HG02610 (cell line): ENCODE results near the gene ALK.

ENCODE experiments used
- ATAC-seq: cut with Tn5 transposase; IDR thresholded peaks from one replicate; pipeline ENCODE4 v1.9.1; 2021; ENCODE audit warnings: mild to moderate bottlenecking, moderate library complexity; ENCODE audit not compliant: unreplicated experiment

The ALK gene

DNA sequence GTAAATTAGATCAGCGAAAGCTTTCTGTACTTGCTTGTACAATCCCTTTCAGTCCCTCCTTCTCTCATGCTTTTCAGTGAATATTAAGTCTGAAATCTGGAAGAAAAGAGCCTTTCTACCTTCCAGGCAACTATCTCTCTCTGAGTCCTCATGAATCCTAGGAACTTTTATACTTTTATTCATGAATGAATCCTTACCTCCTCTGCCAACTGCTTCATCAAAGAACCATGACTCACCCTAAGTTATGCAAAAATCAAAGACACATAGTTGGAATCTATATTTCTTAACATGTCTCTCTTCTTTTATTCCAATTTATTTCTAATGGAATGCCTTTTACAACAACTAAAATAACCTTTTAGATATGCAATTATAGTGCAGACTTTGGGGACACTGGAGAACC, 412.0 kb downstream of the ALK start:
- ATAC-seq: no peak

DNA sequence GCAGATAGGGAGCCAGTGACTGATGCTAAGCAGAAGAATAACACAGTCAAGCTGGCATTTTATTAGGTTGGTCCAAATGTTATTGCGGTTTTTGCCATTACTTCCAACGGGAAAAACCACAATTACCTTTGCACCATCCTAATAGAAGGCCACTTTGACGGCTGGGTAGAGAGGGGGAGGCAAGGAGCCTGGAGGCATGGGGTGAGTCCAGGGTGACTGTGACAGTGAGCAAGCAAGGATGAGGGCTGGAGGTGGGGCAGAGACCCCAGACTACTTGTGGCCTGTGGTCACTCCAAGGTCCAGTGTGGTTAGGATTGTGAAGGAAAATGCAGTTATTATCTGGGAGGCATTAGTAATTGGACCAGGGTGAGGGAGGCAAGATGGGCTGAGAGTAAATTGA, 416.6 kb downstream of the ALK start:
- no peak for ATAC-seq

DNA sequence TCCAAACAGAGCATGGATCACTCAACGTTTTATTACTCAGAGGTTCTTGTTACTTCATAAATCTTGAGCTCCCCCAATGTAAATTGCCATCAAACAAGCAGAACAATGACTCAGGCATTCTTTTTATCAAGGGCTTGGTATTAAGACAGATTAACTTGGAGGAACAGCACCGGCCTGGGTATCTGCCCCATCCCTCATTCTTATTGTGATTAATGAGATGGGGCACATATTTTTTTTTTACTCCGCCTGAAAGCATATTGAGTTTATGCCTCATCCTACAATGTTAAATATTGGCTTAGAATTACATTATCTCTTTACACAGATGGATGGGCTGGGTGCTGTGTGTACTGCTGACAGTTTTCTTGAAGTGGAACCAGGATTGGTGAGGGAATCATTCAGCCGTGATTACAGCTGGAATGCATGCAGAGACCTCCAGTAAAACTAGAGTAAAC, 418.9 kb downstream of the ALK start:
- ATAC-seq: no peak

DNA sequence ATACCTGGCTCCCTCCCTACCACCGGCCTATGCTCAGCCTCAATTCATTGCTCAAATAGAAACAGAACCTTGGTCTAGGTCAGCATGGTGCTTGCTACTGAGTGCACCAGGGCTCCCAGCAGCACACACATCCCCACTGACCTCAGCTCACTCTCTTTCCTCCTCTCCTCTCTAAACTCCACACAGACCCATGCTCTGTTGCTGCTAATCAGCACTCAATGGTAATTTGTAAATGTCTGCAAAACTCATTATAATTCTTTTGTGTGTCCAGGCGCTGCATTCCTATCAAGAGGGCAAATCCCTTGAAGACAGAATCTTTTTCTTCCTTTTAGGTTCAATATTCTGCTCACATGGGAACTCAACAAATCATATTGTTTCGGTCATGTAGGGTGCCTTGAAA, 424.0 kb downstream of the ALK start:
- no peak for ATAC-seq

DNA sequence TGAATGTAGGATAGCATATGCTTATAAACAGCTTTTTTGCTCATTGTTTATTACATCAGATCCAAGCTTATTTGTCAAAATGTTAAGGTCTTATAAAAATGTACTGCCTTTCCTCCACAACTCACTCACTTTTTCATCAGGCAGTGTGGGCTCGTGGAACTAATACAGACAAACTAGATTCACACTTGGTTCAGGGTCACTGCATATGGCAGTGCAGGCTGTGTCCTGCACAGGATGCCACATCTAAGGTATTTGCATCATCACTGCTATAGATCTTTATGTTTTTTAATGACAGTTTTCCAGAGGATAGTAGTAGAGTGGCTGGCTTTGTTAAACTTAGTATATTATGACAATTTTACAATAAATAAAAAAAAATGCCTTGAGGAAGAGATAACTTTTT, 425.2 kb downstream of the ALK start:
- no peak for ATAC-seq

DNA sequence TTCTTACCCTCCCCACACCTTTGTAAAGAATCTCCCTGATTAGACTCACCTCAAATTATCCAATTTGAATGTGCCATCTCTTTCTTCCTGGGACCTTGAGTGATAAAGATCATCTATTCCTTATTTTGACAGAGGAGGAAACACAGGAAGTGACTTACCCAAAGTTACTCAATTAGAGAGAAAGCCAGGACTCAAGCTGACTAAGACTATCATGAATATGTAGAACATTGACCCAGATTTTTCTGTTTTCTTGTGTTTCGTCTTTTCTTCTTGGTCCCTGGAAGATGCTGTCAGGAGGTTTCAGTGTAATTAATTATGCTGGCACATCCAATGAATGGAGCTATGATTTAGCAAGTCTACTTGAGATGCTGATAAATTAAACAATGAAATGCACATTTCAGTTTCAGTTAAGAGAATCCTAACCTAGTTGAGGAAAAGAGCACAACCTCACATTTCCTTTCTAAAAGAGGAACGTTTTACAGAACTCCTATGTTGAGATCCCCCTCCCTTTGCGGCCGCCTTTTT, 425.8 kb downstream of the ALK start:
- no peak for ATAC-seq

DNA sequence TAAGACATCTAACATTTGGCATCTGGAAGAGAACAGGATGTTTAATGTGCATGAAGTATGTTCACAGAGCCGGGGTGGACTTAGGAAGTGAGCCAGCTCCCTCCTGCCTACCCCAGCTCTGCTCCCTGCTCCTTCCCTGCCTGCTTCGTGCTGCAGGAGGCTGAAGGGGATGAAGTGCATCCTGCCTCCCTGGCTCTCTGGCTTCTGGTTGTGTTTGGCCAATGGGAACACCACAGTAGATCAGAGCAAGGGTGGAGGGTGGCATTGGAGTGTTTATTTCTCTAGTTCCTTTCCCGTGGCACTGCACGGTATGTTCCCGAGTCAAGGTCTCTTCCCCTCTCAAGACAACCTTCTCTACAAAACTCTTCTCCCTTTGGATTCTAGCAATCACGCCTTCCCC, 426.3 kb downstream of the ALK start:
- ATAC-seq: no peak

DNA sequence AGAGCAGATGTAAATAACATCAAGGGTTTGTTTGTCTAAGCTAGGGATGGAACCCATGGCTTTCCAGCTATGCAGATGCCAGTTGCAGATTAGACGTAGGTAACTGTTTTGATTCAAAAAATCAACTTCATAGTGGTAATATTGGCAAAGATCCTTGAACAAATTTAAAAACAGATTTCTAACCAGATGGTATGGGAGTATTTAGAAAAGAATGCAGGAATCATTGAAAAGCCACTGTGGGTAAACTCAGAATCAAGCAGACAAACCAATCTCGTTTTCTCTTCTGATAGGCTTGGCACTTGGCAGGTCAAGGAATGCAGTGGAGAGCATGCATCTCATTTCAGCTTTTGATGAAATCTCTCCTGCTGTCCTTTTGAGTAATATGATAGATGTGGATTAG, 428.7 kb downstream of the ALK start:
- ATAC-seq: no peak

DNA sequence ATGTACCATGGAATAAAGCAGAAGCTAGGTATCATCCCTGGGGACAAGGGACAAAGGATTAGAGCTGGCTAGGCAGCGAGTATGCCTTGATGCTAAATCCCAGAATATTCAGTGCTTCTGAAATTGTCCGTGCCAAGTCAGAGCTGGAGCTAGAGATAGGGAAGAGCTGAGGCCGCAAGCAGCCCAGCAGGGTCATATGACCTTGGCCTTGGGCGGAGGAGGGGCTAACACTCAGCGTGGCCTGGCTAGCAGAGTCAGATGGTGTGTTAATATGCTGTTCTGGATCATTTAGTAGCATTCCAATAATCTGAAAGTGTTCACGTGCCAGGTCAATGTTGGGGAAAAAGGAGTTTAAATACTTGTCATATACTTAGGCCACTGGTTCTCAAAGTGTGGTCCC, 431.3 kb downstream of the ALK start:
- ATAC-seq: no peak

DNA sequence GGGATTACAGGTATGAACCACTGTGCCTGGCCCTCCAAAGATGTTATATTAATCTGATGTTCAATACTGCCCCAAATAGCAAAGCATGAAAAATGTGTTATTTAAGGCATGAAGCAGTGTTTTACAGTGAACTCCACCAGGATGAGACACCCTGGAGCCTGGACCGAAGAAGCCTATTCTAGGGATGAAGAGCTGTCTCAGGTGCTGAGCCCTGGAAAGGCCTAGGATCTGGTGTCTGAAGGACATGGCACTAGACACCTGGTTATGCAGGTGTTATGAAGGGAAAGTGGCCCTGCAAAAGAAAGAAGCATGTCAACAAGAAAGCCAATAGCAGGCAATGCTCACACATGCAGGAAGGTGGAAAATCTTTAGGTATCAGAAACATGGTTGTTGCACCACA, 431.8 kb downstream of the ALK start:
- ATAC-seq: no peak

DNA sequence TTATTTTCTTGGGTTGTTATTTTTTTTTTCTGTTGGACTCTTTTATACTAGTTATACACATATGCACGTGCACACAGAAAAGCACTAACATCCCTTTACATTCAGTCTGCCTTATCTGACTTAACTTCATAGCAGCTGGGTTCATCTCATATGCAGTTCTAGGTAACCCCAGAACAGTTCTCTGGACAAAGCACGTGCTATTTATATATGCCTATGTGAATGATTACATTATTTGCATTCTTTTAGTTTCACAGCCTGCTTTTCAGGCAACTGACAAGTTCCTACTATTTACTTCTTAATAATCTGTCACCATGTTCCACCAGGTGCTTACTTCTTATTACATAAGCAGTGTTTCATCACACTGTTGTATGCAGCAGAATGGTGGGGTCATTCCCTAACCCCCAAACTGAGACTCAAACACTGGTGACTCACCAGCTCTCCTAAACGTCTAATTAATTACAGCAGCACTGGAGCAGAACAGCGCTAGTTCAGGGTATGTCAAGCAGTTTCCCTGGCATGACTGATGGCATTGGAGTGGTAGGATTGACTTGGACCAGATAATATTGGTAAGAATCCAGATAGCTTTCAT, 433.3 kb downstream of the ALK start:
- no peak for ATAC-seq

DNA sequence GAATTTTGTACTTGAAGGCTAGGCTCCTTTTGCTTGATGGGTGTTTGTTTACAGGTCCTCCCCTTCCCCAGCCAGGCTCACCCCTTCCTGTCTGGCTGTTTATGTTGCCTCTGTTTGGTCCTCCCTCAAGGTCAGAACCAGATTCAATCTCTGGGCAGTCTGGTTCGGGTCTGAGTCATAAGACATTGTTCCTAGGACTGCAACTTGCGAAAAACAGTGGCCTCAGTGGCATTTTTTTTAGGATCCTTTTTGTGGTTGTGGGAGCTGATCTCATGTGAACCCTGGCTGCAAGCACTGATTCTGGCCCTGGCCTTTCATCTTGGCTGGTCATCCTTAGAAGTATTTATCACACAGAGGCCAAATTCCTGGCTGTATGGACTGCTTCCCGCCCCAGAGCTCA, 435.8 kb downstream of the ALK start:
- no peak for ATAC-seq

DNA sequence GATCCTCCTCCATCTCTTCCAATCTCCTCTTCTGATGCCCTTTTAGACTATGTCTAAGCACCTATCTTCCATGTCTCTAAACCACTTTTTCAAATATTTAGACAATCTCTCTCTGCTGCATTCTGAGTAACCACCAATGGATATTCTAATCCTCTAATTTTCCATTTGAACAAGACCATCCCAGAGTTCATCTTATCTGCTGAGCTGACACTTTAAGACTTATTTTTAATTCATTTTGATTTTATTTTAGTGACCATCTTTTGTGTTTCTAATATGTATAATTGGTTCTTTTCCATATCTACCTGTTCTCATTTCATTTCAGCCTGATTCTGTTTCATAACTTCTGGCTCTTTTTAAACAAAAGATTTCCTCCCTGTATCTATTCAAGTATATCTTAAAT, 436.3 kb downstream of the ALK start:
- no peak for ATAC-seq

DNA sequence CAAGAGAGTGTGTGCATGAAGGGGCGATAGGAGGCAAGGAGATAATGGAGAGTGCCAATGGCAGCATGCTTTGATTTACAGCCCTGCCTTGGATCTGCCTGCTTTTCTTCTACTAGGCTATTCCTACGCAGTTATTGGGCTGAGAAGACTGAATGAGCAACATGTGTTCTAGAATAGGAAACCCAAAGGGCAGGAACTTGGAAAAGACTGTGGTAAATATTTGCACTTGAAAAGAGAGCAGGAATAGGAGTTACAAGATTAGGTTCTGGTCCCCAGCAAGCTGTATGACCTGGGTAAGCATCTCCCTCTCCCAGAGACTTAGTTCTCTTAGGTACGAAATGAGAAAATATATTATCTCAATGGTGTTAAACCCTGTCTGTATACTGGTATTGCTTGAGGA, 438.5 kb downstream of the ALK start:
- no peak for ATAC-seq

DNA sequence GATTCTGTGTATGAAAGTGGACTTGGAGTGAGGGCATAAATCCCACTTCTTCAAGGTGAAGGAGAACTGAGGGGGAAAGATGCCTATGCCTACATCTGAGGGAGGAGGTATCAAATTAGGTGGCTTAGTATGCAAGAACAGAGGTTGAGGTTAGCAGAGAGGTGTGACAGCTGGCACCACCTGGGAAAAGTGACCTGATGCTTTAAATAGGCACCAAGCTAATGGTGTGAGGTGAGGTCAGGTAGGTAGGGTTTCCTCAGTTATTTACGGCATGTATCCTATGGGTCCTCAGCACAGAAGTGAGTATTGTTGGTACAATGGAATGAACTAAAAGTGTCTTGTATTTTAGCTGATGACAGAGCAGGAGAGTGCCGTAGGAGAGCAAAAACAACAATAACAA, 439.0 kb downstream of the ALK start:
- no peak for ATAC-seq

DNA sequence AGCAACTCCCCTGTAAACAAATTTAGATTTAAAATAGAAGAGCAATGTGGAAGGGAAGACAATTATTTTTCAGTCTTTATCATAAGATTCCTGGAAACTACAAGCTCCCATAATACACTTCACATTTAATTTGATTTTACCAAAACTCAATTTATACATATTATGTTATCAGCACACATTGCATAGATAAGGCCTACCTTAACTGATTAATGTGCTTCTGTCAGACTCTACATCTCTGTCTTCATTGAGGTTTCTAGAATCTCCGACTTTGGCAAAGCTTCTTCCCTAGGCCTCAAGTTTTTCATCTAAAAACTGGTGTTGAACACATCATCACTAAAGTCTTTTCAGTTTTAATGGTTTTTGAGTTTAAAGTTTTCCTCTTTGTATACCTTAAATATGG, 440.1 kb downstream of the ALK start:
- no peak for ATAC-seq

DNA sequence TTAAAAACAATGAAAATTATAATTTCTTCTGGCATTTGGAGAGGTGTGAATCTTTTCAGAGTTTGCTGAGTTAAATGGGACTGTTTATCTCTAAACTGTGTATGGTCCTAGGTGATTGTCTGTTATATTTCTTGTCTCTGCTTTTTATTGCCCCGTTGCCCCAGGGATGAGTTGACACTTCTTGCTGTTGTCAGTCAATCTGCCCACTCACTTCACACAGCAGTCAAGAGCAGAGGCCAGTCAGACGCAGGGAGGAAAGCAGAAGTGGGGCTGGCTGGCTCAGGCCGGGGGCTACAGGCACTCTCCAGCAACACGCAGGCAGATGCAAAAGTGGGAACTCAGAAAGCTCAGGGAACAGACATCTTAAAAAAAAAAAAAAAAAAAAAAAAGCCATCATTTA, 441.0 kb downstream of the ALK start:
- no peak for ATAC-seq

DNA sequence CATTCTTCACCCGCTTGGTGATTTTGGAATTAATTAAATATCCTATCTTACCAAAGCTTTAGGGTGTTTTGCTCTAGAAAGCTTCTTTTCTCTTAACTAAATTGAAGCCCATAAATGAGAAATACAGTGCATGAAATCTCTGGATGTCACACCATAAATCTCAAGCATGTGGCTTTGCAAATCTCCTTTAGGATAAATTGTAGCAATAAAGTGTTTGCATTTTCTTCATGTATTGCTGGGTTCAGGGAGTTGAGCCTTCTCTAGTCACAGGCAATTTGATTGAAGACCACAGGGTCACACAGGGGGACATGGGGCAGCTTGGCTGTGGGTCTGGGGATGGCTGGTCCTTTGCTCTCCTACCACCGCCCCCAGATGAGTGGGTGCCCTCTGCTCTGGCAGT, 442.0 kb downstream of the ALK start:
- no peak for ATAC-seq

DNA sequence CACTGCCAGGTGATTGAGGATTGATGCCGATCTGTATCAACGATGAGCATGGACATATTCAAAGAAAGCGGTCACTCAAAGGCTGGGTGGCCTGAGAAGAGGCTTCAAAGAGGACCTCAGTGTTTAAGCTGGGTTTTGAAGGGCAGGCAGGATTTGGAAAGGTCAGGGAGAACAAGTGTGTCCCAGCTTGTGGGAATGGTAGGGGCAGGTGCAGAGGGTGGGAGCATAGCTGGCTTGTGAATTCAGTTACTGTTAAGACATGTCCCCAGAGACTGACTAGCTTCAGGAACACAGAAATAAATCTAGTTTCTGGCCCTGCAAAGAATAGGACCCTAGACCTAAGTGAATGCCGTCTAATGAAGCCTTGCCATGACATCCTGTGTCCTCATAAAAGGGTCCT, 442.7 kb downstream of the ALK start:
- no peak for ATAC-seq

DNA sequence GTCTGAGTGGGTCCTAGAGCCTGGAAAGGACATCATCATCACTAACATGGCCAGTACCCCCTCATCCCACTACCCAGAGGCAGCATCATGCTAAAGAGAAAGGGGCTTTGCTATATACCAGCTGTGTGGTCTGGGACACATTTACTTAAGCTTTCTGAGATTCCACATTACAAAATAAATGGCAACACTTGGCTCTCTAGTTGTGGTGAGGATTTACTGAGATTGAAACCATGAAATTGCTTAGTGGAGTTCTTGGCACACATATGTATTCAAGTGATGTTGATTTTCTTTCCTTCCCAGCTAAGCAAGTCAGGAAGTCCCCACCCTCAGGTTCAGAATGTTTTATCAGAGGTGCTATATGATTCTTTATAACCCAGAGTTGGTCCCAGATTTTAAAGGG, 444.2 kb downstream of the ALK start:
- ATAC-seq: no peak

DNA sequence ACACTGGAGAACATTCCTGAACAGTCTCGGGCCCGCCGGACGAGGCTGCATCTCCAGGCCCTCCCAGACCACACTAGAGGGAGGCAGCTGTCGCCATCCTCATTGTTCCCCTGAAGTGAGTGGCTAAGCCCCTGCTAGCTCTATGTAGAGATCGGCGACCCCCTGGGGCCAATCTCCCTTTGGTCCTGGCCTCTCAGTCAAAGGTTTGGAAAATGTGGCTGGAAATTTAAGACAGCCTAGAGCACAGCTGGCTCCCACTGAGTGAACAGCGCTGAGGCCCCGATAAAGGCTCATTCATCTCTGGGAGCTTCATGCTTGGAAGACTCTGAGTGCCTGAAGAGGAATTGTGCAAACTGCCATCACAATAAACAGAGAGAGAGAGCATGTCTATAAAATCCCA, 445.9 kb downstream of the ALK start:
- no peak for ATAC-seq

DNA sequence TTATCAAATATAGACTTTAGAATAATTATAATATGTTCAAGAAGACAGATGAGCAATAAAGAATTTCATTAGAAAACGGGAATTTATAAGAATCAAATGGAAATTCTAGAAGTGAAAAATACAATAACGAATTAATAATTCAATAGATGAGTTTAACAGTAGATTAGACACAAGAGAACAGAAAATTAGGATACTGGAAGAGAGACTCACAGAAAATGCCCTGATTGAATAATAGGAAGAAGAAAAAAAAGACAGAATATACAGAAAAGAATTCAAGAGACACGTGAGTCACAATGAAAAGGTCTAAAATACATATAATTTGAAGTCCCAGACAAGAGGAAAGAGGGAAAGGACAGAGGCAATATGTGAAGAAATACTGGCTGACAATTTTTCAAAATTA, 451.4 kb downstream of the ALK start:
- ATAC-seq: no peak

DNA sequence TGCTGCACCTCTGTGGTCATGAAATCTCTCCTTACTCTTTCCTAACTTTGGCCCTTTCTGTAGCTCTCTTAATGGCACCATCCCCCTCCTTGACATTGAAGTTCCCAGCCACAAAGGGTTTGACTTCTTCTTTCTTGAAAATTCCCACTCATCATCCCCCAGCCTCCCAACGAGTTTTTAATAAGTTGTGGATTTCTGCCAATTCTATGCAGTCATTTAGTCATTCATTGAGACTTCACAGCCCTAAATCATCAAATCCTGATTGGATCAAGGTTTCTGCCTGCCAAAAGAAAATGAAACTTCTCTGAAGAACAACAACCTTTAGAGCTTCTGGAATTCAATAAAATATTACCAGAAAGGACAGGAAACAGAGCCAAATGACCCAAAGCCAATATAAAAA, 451.9 kb downstream of the ALK start:
- no peak for ATAC-seq
